Naive B cell (primary cell): ENCODE measurements around the gene RNF123. TPM values are rescaled to one million over a fixed set of nuclear protein-coding genes. Genes with fewer than 3 reads are reported as not detected.

Experiments used
- ATAC-seq, 2 donors: fragments of 150-1000 bp; cut with Tn5 transposase; 2 replicates each; pipeline ENCODE4 v1.10.0; 2021; ENCODE audit warnings: low read depth in 2 of 2, mild to moderate bottlenecking in 2 of 2, moderate library complexity in 2 of 2
- DNase-seq: peaks from one replicate; pipeline ENCODE4 v3.0.0; 2022
- H3K27ac Mint-ChIP-seq, 6 donors: one replicate each; pipeline ENCODE4 v1.8.0; 2020 to 2022; ENCODE audit warnings: mild to moderate bottlenecking in 6 of 6, mixed read lengths in 6 of 6, moderate library complexity in 5 of 6, inconsistent platforms in 2 of 6
- H3K27me3 Mint-ChIP-seq, 3 donors: one replicate each; pipeline ENCODE4 v1.8.0; 2021 to 2022; ENCODE audit warnings: mixed read lengths in 3 of 3, mild to moderate bottlenecking in 1 of 3
- H3K36me3 Mint-ChIP-seq, 2 donors: one replicate each; pipeline ENCODE4 v1.8.0; 2020 to 2022; ENCODE audit warnings: mixed read lengths in 2 of 2, inconsistent platforms in 1 of 2, mild to moderate bottlenecking in 1 of 2
- H3K4me1 Mint-ChIP-seq, 3 donors: one replicate each; pipeline ENCODE4 v1.8.0; 2020 to 2022; ENCODE audit warnings: mixed read lengths in 3 of 3, inconsistent platforms in 1 of 3, mild to moderate bottlenecking in 1 of 3, moderate library complexity in 1 of 3
- H3K4me3 Mint-ChIP-seq, 8 donors: one replicate each; pipeline ENCODE4 v1.8.0; 2020 to 2022; ENCODE audit warnings: mild to moderate bottlenecking in 8 of 8, mixed read lengths in 8 of 8, moderate library complexity in 8 of 8, inconsistent platforms in 2 of 8
- H3K9me3 Mint-ChIP-seq, 7 donors: one replicate each; pipeline ENCODE4 v1.8.0; 2020 to 2022; ENCODE audit warnings: mixed read lengths in 7 of 7, mild to moderate bottlenecking in 5 of 7, inconsistent platforms in 2 of 7, moderate library complexity in 1 of 7
- polyA plus RNA-seq, 6 donors: library from polyadenylated mRNA; unstranded; fragments of 300-500 nt; fragmentation: Illumina TruSeq; gene quantifications; one replicate each; pipeline ENCODE4 v1.2.3, GENCODE V29; 2021; ENCODE audit warnings: low read depth in 6 of 6

Gene RNF123
- polyA plus RNA-seq, 6 donors from 2014 or later = 5.7 to 19.5 (median 11.0) TPM

DNA sequence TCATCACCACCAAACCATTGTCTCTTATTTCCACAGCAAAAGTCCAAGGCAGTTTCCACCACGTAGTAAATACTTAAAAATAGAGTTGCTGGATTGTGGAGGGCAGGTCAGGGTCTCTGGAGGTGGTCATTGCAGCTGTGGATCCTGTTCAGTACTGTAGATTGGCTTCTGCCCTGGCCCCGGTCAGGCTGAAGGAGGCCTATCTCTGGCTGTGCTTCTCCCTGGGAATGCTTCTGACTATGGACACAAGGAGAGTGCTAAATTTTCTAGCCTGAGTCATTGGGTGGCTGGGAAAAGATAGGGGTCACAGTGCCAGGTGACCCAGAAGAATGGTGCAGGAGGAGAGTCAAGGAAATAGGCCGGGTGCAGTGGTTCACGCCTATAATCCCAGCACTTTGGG, 60.7 kb downstream of the RNF123 start:
- peak overlapping the region in 4 of 6 donors; percentile 5 to 93 (median 44) for H3K27ac Mint-ChIP-seq
- peaks cover 15 to 27% (median 21%) of the 10 kb centered on the region in 3 donors for H3K4me1 Mint-ChIP-seq
- H3K9me3 Mint-ChIP-seq = no peaks in the 10 kb centered on the region
- no peaks in the 10 kb centered on the region for H3K36me3 Mint-ChIP-seq
- peak overlapping the region in 1 of 8 donors; percentile 64 for H3K4me3 Mint-ChIP-seq
- DNase-seq = no peak
- no peaks in the 10 kb centered on the region for H3K27me3 Mint-ChIP-seq
- ATAC-seq = no peak

DNA sequence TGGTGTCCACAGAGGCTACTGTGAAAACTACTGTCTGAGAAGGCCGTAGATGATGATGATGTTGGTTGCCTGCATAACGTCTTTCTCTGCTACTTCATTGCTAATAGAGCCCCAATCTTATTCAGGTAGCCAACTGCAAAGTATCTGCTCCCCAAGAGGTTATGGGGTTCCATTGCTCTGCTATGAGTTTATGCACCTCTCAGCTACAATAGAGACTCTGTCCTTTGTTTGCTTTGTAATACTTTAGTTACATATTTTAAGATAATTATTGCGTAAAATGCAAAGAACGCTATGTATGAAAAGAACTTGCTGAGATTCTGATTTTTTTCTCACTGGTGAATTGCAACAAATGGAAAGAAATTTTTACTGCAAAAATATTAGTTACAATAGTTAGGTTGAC, 62.1 kb downstream of the RNF123 start:
- DNase-seq (no peak), ATAC-seq (no peak)
- Mint-ChIP-seq H3K27me3 (no peaks in the 10 kb centered on the region), H3K27ac (no peak overlapping the region), H3K4me1 (peaks cover 22 to 35% (median 31%) of the 10 kb centered on the region in 3 donors), H3K4me3 (no peak overlapping the region), H3K36me3 (no peaks in the 10 kb centered on the region), H3K9me3 (no peaks in the 10 kb centered on the region)

DNA sequence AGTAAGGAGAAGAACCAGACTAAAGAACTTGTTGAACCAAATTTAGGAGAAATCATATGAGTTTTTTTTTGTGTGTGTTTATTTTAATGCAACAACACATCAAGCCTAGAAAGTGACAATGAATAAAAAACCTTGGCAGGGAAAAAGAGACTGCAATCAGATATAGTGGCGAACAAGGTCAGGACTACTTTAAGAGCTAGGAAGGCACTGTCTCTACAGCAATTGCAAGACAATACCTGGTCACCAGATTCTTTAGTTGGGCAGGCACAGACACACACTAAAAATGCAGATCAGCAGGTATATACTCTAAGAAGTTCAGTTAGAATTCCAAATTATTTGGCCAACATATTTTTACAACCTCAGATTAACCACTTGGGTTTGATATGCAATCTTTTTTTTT, 65.2 kb downstream of the RNF123 start:
- Mint-ChIP-seq H3K4me1 (peaks cover 35 to 44% (median 41%) of the 10 kb centered on the region in 3 donors), H3K27ac (peak overlapping the region in 2 of 6 donors; percentile 68 to 73), H3K9me3 (no peaks in the 10 kb centered on the region), H3K27me3 (no peaks in the 10 kb centered on the region), H3K36me3 (no peaks in the 10 kb centered on the region), H3K4me3 (no peak overlapping the region)
- DNase-seq (no peak), ATAC-seq (no peak)

DNA sequence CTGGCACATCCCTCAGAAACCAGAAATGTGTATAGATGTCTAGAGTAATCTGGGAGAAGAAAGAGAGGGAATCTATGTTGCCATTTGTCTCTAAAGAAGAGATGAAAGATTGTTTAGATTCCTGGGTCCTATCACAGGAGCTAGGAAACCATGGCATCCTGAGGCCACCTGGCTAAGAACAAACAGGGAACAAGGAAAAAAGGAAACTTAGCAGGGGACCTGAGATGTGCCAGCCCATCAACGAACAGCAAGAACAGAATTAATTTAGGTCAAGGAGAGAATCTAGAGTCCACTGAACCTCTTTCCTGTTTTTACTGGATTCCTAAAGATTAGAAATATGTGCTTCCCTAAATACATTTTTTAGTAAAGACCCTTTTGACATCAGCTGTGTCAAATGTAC, 66.7 kb downstream of the RNF123 start:
- DNase-seq (no peak), ATAC-seq (no peak)
- no peaks in the 10 kb centered on the region for H3K9me3 Mint-ChIP-seq
- peaks cover 36 to 44% (median 37%) of the 10 kb centered on the region in 3 donors for H3K4me1 Mint-ChIP-seq
- peak overlapping the region in 4 of 6 donors; percentile 3 to 55 (median 21) for H3K27ac Mint-ChIP-seq
- H3K27me3 Mint-ChIP-seq = no peaks in the 10 kb centered on the region
- no peak overlapping the region for H3K4me3 Mint-ChIP-seq
- H3K36me3 Mint-ChIP-seq = no peaks in the 10 kb centered on the region

DNA sequence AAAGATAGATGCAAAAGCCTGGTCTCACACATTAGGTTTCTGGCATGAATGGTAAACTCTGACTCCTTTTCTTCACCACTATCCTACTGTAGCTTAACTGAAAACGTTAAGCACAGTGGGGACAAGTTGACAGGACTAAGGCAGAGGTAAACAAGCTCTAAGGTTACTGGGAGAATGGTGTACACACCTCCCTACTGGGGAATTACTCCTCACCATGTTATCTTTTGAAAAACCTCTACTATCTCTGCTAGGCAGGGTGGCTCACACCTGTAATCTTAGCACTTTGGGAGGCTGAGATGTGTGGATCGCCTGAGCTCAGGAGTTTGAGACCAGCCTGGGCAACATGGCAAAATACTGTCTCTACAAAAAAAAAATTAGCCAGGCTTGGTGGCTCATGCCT, 67.8 kb downstream of the RNF123 start:
- DNase-seq (no peak), ATAC-seq (no peak)
- H3K36me3 Mint-ChIP-seq = no peaks in the 10 kb centered on the region
- H3K27ac Mint-ChIP-seq = no peak overlapping the region
- no peak overlapping the region for H3K4me3 Mint-ChIP-seq
- peaks cover 37 to 44% (median 42%) of the 10 kb centered on the region in 3 donors for H3K4me1 Mint-ChIP-seq
- no peaks in the 10 kb centered on the region for H3K9me3 Mint-ChIP-seq
- no peaks in the 10 kb centered on the region for H3K27me3 Mint-ChIP-seq

DNA sequence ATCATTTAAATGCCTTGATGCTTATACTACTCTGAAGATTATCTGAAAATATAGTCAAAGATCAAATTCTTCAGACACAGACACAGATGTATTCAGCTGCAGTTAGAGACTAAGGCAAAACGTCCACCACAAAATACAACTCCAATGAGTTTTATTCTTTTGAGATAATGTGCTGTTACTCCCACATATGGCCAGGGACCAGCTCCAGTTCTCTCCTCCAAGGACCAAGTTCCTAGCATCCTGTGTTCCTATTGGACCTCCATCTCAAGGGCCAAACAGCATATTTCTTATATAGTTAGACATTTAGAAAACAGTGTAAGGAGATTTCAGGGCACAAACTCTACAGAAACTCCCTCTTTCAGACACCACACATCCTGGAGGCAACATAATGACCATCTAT, 69.9 kb downstream of the RNF123 start:
- DNase-seq = no peak
- H3K4me1 Mint-ChIP-seq = peaks cover 26 to 36% (median 29%) of the 10 kb centered on the region in 3 donors
- H3K4me3 Mint-ChIP-seq = no peak overlapping the region
- peak overlapping the region in 2 of 6 donors; percentile 51 to 69 for H3K27ac Mint-ChIP-seq
- no peak for ATAC-seq
- H3K27me3 Mint-ChIP-seq = no peaks in the 10 kb centered on the region
- no peaks in the 10 kb centered on the region for H3K36me3 Mint-ChIP-seq
- no peaks in the 10 kb centered on the region for H3K9me3 Mint-ChIP-seq

DNA sequence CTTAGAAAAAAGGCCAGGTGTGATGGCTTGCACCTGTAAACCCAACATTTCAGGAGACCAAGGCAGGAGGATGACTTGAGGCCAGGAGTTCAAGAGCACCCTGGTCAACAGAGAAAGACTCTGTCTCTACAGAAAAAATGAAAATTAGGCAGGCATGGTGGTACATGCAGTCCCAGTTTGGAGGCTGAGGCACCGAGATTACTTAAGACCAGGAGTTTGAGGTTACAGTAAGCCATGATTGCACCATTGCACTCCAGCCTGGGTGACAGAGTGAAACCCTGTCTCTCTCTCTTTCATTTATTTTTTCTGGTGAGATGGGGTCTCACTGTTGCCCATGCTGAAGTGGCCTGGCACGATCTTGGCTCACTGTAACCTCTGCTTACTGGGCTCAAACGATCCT, 72.3 kb downstream of the RNF123 start:
- ATAC-seq = no peak
- Mint-ChIP-seq H3K27me3 (no peaks in the 10 kb centered on the region), H3K4me1 (peaks cover 12 to 34% (median 13%) of the 10 kb centered on the region in 3 donors), H3K4me3 (no peak overlapping the region), H3K36me3 (no peaks in the 10 kb centered on the region), H3K9me3 (no peaks in the 10 kb centered on the region), H3K27ac (peak overlapping the region in 1 of 6 donors; percentile 66)
- no peak for DNase-seq

DNA sequence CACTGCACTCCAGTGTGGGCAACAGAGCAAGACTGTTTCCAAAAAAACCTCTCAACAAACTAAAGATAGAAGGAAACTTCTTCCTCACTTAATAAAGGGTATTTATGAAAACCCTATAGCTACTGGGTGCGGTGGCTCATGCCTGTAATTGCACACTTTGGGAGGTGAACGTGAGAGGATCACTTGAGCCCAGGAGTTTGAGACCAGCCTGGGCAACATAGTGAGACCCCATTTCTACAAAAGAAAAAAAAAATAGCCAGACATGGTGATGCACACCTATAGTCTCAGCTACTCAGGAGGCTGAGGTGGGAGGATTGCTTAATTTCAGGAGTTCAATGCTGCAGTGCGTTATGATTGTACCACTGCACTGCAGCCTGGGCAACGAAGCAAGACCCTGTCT, 74.6 kb downstream of the RNF123 start:
- Mint-ChIP-seq H3K27ac (no peak overlapping the region), H3K36me3 (no peaks in the 10 kb centered on the region), H3K4me1 (peaks cover 0 to 33% (median 4%) of the 10 kb centered on the region in 3 donors), H3K9me3 (no peaks in the 10 kb centered on the region), H3K4me3 (no peak overlapping the region), H3K27me3 (no peaks in the 10 kb centered on the region)
- DNase-seq = no peak
- no peak for ATAC-seq

DNA sequence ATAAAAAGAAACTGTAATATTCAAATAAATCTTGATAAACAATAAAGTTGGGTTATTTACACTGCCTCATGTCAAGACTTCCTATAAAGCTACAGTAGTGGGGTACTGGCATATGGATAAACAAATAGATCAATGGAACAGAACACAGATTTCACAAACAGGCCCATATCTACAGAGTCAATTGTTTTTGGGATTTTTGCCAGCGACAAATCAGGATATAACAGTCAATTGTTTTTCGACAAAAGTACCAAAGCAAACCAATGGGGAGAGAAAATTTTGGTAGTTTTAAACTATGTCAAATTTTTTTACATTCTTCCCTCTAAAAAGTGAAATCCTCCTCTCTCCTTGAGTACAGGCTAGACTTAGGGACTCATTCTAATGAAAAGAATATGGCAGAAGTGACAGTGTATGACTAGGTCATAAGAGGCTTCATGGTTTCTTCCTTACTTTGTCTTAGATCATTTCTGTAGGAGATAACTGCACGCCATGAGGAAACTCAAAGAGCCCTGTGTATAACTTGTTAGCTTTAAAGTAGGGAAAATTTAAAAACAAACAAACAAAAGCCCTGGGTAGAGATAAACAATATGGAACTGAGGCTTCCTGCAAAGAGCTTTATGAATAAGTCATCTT, 80.0 kb downstream of the RNF123 start:
- H3K9me3 Mint-ChIP-seq = no peaks in the 10 kb centered on the region
- ATAC-seq = no peak
- peaks cover 0 to 33% (median 6%) of the 10 kb centered on the region in 3 donors for H3K4me1 Mint-ChIP-seq
- H3K4me3 Mint-ChIP-seq = no peak overlapping the region
- H3K27me3 Mint-ChIP-seq = no peaks in the 10 kb centered on the region
- no peak for DNase-seq
- peaks cover 0 to 5% of the 10 kb centered on the region in 2 donors for H3K36me3 Mint-ChIP-seq
- peak overlapping the region in 3 of 6 donors; percentile 10 to 55 (median 21) for H3K27ac Mint-ChIP-seq

DNA sequence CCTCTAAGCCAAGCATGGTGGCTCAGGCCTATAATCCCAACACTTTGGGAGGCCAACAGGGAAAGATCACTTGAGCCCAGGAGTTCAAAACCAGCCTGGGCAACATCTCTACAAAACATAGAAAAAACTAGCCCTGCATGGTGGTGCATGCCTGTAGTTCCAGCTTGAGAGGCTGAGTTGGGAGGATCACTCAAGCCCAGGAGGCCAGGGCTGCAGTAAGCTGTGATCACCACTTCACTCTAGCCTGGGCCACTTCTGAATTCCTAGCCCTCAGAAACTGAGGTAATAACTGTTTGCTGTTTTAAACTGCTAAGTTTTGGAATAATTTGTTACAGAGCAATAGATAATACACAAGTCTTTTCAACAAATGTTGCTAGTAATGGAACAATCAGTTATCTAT, 80.6 kb downstream of the RNF123 start:
- Mint-ChIP-seq H3K27ac (peak overlapping the region in 3 of 6 donors; percentile 9 to 55 (median 10)), H3K36me3 (peaks cover 0 to 5% of the 10 kb centered on the region in 2 donors), H3K4me3 (no peak overlapping the region), H3K4me1 (peaks cover 0 to 31% (median 6%) of the 10 kb centered on the region in 3 donors), H3K9me3 (no peaks in the 10 kb centered on the region), H3K27me3 (no peaks in the 10 kb centered on the region)
- ATAC-seq = no peak
- DNase-seq = no peak

Other genes with a start within 250 kb of the RNF123 start
- 1 to 10 TPM; 4.3 to 6.4 (median 5.2) TPM for gene DAG1, start 219.3 kb upstream of the RNF123 start, polyA plus RNA-seq
- not detected for gene BSN, start 135.1 kb upstream of the RNF123 start, polyA plus RNA-seq
- 100 to 1,000 TPM in 1 of 6 donors, 10 to 100 TPM in 5; 73.4 to 105 (median 82.2) TPM for gene APEH, start 15.2 kb upstream of the RNF123 start, polyA plus RNA-seq
- 1 to 10 TPM in 2 of 6 donors, under 1 TPM in 1, not detected in 3; 0.41 to 1.8 (median 1.1) TPM for gene MST1, start 83 bp upstream of the RNF123 start, polyA plus RNA-seq
- gene AMIGO3, start 30.1 kb downstream of the RNF123 start, polyA plus RNA-seq = under 1 TPM in 2 of 6 donors, not detected in 4; 0.30 to 0.77 TPM
- 10 to 100 TPM; 11.5 to 22.0 (median 14.6) TPM for gene GMPPB, start 34.4 kb downstream of the RNF123 start, polyA plus RNA-seq
- 10 to 100 TPM; 16.2 to 23.9 (median 21.3) TPM for gene IP6K1, start 97.0 kb downstream of the RNF123 start, polyA plus RNA-seq
- gene CDHR4, start 110.3 kb downstream of the RNF123 start, polyA plus RNA-seq = not detected
- 10 to 100 TPM in 5 of 6 donors, 1 to 10 TPM in 1; 4.3 to 21.7 (median 15.4) TPM for gene INKA1, start 113.7 kb downstream of the RNF123 start, polyA plus RNA-seq
- 10 to 100 TPM; 38.5 to 67.7 (median 52.7) TPM for gene UBA7, start 124.4 kb downstream of the RNF123 start, polyA plus RNA-seq
- 1 to 10 TPM; 2.2 to 4.6 (median 3.8) TPM for gene TRAIP, start 167.0 kb downstream of the RNF123 start, polyA plus RNA-seq
- not detected for gene CAMKV, start 180.3 kb downstream of the RNF123 start, polyA plus RNA-seq
- not detected for gene MST1R, start 214.3 kb downstream of the RNF123 start, polyA plus RNA-seq
- gene MON1A, start 240.3 kb downstream of the RNF123 start, polyA plus RNA-seq = 10 to 100 TPM in 2 of 6 donors, 1 to 10 TPM in 4; 6.3 to 12.3 (median 8.0) TPM